ENCODE data around the gene CRTC3.

The CRTC3 gene

GRCh38 chr15:90487186-90487585 is 42.5 kb upstream of the CRTC3 start:
- TF ChIP-seq CTCF (IDR thresholded peaks at IDR 0.05): no peak
- Histone ChIP-seq H3K9me3 (no peaks in the 10 kb centered on the region), H3K4me3 (no peak overlapping the region), H3K4me1 (no peaks in the 10 kb centered on the region), H3K27me3 (no peaks in the 10 kb centered on the region), H3K36me3 (peaks cover 91 to 99% (median 92%) of the 10 kb centered on the region in 3 donors), H3K27ac (no peak overlapping the region)
- intact Hi-C loops (cut with DNase I; ENCODE audit: low total_unique reads): loop anchor here (10.0 kb wide), 1 partner anchor 192 kb away; no protein-coding TSS in a partner anchor
- DNase-seq: no peak

GRCh38 chr15:90489514-90489913 is 40.2 kb upstream of the CRTC3 start:
- Histone ChIP-seq H3K27me3 (no peaks in the 10 kb centered on the region), H3K4me3 (no peak overlapping the region), H3K36me3 (peaks cover 91 to 100% (median 92%) of the 10 kb centered on the region in 3 donors), H3K9me3 (no peaks in the 10 kb centered on the region), H3K27ac (no peak overlapping the region), H3K4me1 (no peaks in the 10 kb centered on the region)
- no peak for TF ChIP-seq CTCF (IDR thresholded peaks at IDR 0.05)
- no peak for DNase-seq
- intact Hi-C loops (cut with DNase I; ENCODE audit: low total_unique reads): loop anchor here (10.0 kb wide), 1 partner anchor 195 kb away; no protein-coding TSS in a partner anchor

GRCh38 chr15:90489944-90490343 is 39.8 kb upstream of the CRTC3 start:
- no peaks in the 10 kb centered on the region for H3K9me3 ChIP-seq
- peaks cover 90 to 100% (median 91%) of the 10 kb centered on the region in 3 donors for H3K36me3 ChIP-seq
- no peaks in the 10 kb centered on the region for H3K4me1 ChIP-seq
- no peak overlapping the region for H3K4me3 ChIP-seq
- H3K27me3 ChIP-seq: no peaks in the 10 kb centered on the region
- intact Hi-C loops (cut with DNase I; ENCODE audit: low total_unique reads): loop anchor here (10.0 kb wide), 1 partner anchor 195 kb away; no protein-coding TSS in a partner anchor
- no peak overlapping the region for H3K27ac ChIP-seq
- DNase-seq: no peak
- no peak for TF ChIP-seq CTCF (IDR thresholded peaks at IDR 0.05)

GRCh38 chr15:90493647-90494046 is 36.1 kb upstream of the CRTC3 start:
- peaks cover 84 to 100% (median 91%) of the 10 kb centered on the region in 3 donors for H3K36me3 ChIP-seq
- no peak for DNase-seq
- intact Hi-C loops (cut with DNase I; ENCODE audit: low total_unique reads): no loop called here
- no peaks in the 10 kb centered on the region for H3K9me3 ChIP-seq
- H3K4me1 ChIP-seq: no peaks in the 10 kb centered on the region
- H3K4me3 ChIP-seq: no peak overlapping the region
- no peak for TF ChIP-seq CTCF (IDR thresholded peaks at IDR 0.05)
- peak overlapping the region in 1 of 2 donors; percentile 6 for H3K27ac ChIP-seq
- no peaks in the 10 kb centered on the region for H3K27me3 ChIP-seq

- H3K4me3 ChIP-seq: no peak overlapping the region
- H3K4me1 ChIP-seq: no peaks in the 10 kb centered on the region
- no peak for TF ChIP-seq CTCF (IDR thresholded peaks at IDR 0.05)
- no peaks in the 10 kb centered on the region for H3K27me3 ChIP-seq
- no peaks in the 10 kb centered on the region for H3K9me3 ChIP-seq
- H3K36me3 ChIP-seq: peaks cover 84 to 100% (median 90%) of the 10 kb centered on the region in 3 donors
- intact Hi-C loops (cut with DNase I; ENCODE audit: low total_unique reads): no loop called here
- no peak for DNase-seq
- no peak overlapping the region for H3K27ac ChIP-seq
Measured at GRCh38 chr15:90495067-90495466, 34.7 kb upstream of the CRTC3 start.

- Histone ChIP-seq H3K27me3 (no peaks in the 10 kb centered on the region), H3K4me3 (no peak overlapping the region), H3K4me1 (no peaks in the 10 kb centered on the region), H3K27ac (no peak overlapping the region), H3K9me3 (no peaks in the 10 kb centered on the region), H3K36me3 (peaks cover 86 to 100% (median 91%) of the 10 kb centered on the region in 3 donors)
- no peak for DNase-seq
- intact Hi-C loops (cut with DNase I; ENCODE audit: low total_unique reads): no loop called here
- no peak for TF ChIP-seq CTCF (IDR thresholded peaks at IDR 0.05)
Measured at GRCh38 chr15:90496791-90497190, 32.9 kb upstream of the CRTC3 start.

Data from tibial artery (tissue), 4 donors.